Tibial artery (tissue), 4 donors: Measurements from ENCODE around the gene TEX264.

Source experiments
- DNase-seq, 2 donors: peaks; one replicate each; pipeline ENCODE4 v3.0.0-alpha.2; 2019
- H3K27ac ChIP-seq, 2 donors: fragments of 200-600 bp; sonication (generic) in 1 of 2; 1 replicate in 1 of 2; 2 replicates in 1 of 2; pipeline ENCODE4 v1.5.1; 2018 to 2019; ENCODE audit warnings: mild to moderate bottlenecking in 1 of 2
- H3K27me3 ChIP-seq, 2 donors: fragments of 200-600 bp; sonication (generic) in 1 of 2; one replicate each; pipeline versions ENCODE4 v1.5.1 to v1.6.0; 2016 to 2019
- H3K36me3 ChIP-seq, 3 donors: fragments of 200-600 bp; sonication (generic) in 2 of 3; one replicate each; pipeline ENCODE4 v1.5.1; 2016 to 2019; ENCODE audit warnings: mild to moderate bottlenecking in 2 of 3
- H3K4me1 ChIP-seq, 4 donors: fragments of 200-600 bp; sonication (generic) in 2 of 4; 1 replicate in 3 of 4; 2 replicates in 1 of 4; pipeline ENCODE4 v1.5.1; 2016 to 2019
- H3K4me3 ChIP-seq, 2 donors: fragments of 200-600 bp; sonication (generic) in 1 of 2; 1 replicate in 1 of 2; 2 replicates in 1 of 2; pipeline ENCODE4 v1.5.1; 2018 to 2019; ENCODE audit warnings: mild to moderate bottlenecking in 2 of 2
- H3K9me3 ChIP-seq, 3 donors: fragments of 200-600 bp; sonication (generic) in 1 of 3; one replicate each; pipeline ENCODE4 v1.5.1; 2016 to 2019
- intact Hi-C: fragments of 100-400 bp; cut with DNase I; formaldehyde crosslinking; loops from one replicate; pipeline ENCODE4 v1.15.0; 2023; ENCODE audit warnings: low total_unique reads
- TF ChIP-seq, protein P1 (sequence below), 2 experiments: fragments of 200-600 bp in 1 of 2; fragments of 450-650 bp in 1 of 2; IDR thresholded peaks; one replicate each; pipeline ENCODE4 v1.5.1; 2017 to 2019; ENCODE audit warnings: antibody characterized with exemption in 2 of 2, mild to moderate bottlenecking in 1 of 2, moderate library complexity in 1 of 2

TEX264 gene

DNA sequence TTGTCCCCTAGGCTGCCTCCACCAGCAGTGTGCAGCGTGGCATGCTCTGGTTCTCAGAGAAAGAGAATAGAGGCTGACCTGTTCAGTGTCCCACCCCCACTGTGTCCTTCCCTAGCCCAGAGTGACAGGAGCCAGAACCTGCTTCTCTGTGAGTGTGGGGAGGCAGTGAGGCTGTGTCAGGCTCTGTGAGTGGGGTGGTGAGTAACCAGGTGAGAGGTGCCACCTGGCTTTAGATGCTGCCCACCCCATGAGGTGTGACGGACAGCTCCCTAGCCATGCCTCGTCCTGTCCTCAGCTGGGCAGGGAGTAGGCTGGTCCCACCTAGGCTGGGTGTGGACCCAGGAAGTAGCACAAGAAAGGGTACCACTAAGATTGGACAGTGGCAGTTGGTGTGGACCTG lies 6.3 kb downstream of the TEX264 start:
- H3K27ac ChIP-seq = no peak overlapping the region
- DNase-seq = no peak
- H3K36me3 ChIP-seq = peaks cover 0 to 68% (median 14%) of the 10 kb centered on the region in 3 donors
- intact Hi-C loops = loop anchor here (10.0 kb wide), 1 partner anchor 283 kb away; the partner anchor contains the start of gene RBM15B
- H3K4me1 ChIP-seq = peaks cover 0 to 45% (median 11%) of the 10 kb centered on the region in 4 donors
- TF ChIP-seq, protein P1, sequence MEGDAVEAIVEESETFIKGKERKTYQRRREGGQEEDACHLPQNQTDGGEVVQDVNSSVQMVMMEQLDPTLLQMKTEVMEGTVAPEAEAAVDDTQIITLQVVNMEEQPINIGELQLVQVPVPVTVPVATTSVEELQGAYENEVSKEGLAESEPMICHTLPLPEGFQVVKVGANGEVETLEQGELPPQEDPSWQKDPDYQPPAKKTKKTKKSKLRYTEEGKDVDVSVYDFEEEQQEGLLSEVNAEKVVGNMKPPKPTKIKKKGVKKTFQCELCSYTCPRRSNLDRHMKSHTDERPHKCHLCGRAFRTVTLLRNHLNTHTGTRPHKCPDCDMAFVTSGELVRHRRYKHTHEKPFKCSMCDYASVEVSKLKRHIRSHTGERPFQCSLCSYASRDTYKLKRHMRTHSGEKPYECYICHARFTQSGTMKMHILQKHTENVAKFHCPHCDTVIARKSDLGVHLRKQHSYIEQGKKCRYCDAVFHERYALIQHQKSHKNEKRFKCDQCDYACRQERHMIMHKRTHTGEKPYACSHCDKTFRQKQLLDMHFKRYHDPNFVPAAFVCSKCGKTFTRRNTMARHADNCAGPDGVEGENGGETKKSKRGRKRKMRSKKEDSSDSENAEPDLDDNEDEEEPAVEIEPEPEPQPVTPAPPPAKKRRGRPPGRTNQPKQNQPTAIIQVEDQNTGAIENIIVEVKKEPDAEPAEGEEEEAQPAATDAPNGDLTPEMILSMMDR (IDR thresholded peaks at IDR 0.05) = no peak
- H3K4me3 ChIP-seq = no peak overlapping the region
- no peaks in the 10 kb centered on the region for H3K9me3 ChIP-seq
- no peaks in the 10 kb centered on the region for H3K27me3 ChIP-seq

DNA sequence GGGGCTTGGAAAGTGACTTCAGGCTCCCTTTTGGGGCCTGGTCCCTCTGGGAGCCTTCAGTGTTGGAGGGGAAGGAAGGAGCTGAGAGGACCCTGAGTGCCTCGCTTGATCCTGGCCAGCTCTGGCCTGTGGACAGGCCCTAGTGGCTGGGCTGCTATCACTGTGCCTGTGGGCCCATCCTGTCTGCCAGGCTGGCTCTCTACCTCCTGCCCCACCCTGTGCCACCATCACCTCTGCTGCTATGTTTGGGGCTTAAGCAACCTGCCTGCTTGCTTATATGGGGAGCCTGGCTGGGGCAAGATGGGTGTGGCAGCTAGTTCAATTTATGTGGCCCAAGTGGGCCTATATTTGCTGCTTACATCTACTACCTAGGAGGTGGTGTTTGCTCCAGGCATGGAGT lies 7.1 kb downstream of the TEX264 start:
- Histone ChIP-seq H3K36me3 (peaks cover 0 to 77% (median 14%) of the 10 kb centered on the region in 3 donors), H3K27me3 (no peaks in the 10 kb centered on the region), H3K4me3 (no peak overlapping the region), H3K9me3 (no peaks in the 10 kb centered on the region), H3K27ac (no peak overlapping the region), H3K4me1 (peaks cover 0 to 39% (median 6%) of the 10 kb centered on the region in 4 donors)
- intact Hi-C loops = loop anchor here (10.0 kb wide), 1 partner anchor 283 kb away; the partner anchor contains the start of gene RBM15B
- TF ChIP-seq, protein P1 (IDR thresholded peaks at IDR 0.05) = no peak
- DNase-seq = no peak

DNA sequence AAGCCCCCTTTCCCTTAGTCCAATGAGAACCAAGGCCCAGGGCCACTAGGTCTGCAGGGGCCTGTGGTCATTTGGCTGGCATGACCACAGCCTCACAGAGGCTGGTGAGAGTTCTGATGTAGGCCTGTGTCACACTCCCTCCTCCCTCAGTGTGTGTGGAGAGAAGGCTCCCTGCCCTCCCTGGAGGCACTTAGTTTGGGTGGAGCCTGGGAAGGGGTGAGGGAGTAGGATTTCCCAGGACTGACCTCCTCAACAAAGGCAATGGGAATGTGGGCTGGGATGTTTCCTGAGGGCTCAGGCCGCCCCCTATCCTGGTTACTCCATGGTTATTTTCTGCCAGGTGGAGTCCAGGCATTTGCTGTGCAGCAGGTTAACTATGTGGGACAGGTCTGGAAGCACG lies 7.6 kb downstream of the TEX264 start:
- Histone ChIP-seq H3K4me3 (no peak overlapping the region), H3K27ac (no peak overlapping the region), H3K36me3 (peaks cover 0 to 81% (median 15%) of the 10 kb centered on the region in 3 donors), H3K4me1 (peaks cover 0 to 34% (median 4%) of the 10 kb centered on the region in 4 donors), H3K27me3 (no peaks in the 10 kb centered on the region), H3K9me3 (no peaks in the 10 kb centered on the region)
- no peak for DNase-seq
- intact Hi-C loops = loop anchor here (10.0 kb wide), 1 partner anchor 284 kb away; the partner anchor contains the start of gene RBM15B
- TF ChIP-seq, protein P1 (IDR thresholded peaks at IDR 0.05) = no peak

DNA sequence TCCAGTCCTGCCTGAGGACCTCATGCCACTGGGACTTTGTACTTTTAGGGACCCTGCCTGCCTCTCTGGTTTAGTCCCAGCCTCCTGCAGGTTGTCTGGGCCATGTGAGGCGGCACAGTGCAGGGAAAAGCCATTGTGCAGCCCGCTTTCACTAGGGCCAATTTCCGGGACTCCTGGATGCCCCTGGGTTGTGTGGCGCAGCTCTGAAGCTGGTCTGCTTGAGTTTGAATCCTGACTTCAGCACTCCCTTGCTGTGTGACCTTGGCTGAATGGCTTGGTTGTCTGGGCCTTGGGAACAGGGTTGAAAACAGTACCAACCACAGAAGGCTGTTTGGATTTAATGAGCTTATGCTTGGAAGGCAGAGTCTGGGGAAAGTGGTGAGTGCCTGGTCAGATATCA lies 8.3 kb downstream of the TEX264 start:
- Histone ChIP-seq H3K9me3 (no peaks in the 10 kb centered on the region), H3K36me3 (peaks cover under 1 to 85% (median 22%) of the 10 kb centered on the region in 3 donors), H3K27ac (no peak overlapping the region), H3K4me3 (no peak overlapping the region), H3K4me1 (peaks cover 0 to 27% (median 3%) of the 10 kb centered on the region in 4 donors), H3K27me3 (no peaks in the 10 kb centered on the region)
- intact Hi-C loops = loop anchor here (10.0 kb wide), 1 partner anchor 285 kb away; the partner anchor contains the start of gene RBM15B
- TF ChIP-seq, protein P1 (IDR thresholded peaks at IDR 0.05) = no peak
- DNase-seq = no peak

DNA sequence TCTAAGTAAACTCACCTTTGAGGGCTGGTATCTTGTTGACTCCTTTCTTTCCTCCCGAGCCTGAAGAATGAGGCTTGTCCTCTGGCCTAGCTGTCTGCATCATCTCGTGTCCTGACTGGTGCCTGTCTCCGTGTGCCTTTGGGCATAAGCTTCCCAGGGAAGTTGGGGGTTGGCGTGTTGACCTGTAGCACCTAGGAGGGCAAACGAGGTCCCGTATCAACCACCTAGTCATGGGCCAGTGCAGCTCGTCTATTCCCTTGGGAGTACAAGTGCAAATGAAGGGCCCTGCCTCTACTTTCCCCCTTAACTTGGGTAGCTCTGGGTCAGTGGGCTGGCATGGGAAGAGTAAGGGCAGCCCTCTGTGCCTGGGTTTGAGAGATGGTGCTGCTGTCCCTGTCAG lies 8.7 kb downstream of the TEX264 start:
- Histone ChIP-seq H3K4me3 (no peak overlapping the region), H3K27me3 (no peaks in the 10 kb centered on the region), H3K36me3 (peaks cover 5 to 85% (median 26%) of the 10 kb centered on the region in 3 donors), H3K4me1 (peaks cover 0 to 25% (median 3%) of the 10 kb centered on the region in 4 donors), H3K27ac (no peak overlapping the region), H3K9me3 (no peaks in the 10 kb centered on the region)
- TF ChIP-seq, protein P1 (IDR thresholded peaks at IDR 0.05) = no peak
- intact Hi-C loops = loop anchor here (10.0 kb wide), 1 partner anchor 285 kb away; the partner anchor contains the start of gene RBM15B
- DNase-seq = no peak
